ENCODE data around the gene HEPHL1. TPM values are rescaled to one million over a fixed set of nuclear protein-coding genes. Genes with fewer than 3 reads are reported as not detected.
A peak's percentile ranks its signal among the peaks of the same experiment; 100 is the strongest.

Gene HEPHL1
- total RNA-seq, 1 donor from 2014 or later: not detected

DNA sequence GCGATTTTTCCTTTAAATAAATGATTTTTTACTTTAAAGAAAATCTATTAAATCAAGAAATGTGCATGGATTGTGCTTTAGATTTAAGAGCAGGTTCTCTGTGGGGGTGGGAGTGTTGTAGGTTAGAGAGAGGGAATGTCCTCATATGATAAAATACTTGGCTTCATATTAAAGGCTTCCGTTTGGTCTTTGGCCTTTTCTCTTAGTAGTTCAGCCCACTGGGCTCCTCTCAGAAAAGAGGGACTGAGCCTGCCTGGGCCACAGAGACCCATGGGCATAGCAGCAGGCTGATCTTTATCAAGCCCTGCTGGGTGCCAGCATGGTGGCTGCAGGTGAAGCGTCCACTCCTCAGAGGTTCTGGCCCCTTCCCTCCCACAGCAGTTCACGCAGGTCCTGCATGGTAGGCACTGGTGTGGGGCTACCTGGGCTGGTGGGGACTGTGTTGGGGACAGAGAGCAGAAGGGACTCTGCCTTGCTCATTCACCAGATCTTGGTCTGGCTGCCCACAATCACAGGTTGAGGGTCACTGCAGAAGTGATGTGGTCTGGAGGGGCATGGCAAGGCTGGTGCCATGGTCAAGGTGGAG is 111.8 kb downstream of the HEPHL1 start:
- Histone ChIP-seq H3K27me3 (no peaks in the 10 kb centered on the region), H3K4me1 (peaks cover 59% of the 10 kb centered on the region), H3K4me3 (no peak overlapping the region), H3K9me3 (no peaks in the 10 kb centered on the region), H3K36me3 (no peaks in the 10 kb centered on the region), H3K27ac (no peak overlapping the region)
- DNase-seq (no peak), ATAC-seq (no peak)
- no peak for TF ChIP-seq CTCF (IDR thresholded peaks at IDR 0.05)
- intact Hi-C loops (cut with DNase I): no loop called here

GRCh38 chr11:94133752-94134151 is 112.6 kb downstream of the HEPHL1 start:
- no peaks in the 10 kb centered on the region for H3K27me3 ChIP-seq
- intact Hi-C loops (cut with DNase I): no loop called here
- no peak overlapping the region for H3K4me3 ChIP-seq
- no peak overlapping the region for H3K27ac ChIP-seq
- no peaks in the 10 kb centered on the region for H3K36me3 ChIP-seq
- no peak for DNase-seq
- TF ChIP-seq CTCF (IDR thresholded peaks at IDR 0.05): no peak
- H3K4me1 ChIP-seq: peaks cover 57% of the 10 kb centered on the region
- no peak for ATAC-seq
- no peaks in the 10 kb centered on the region for H3K9me3 ChIP-seq

- Histone ChIP-seq H3K36me3 (no peaks in the 10 kb centered on the region), H3K27ac (peak overlapping the region; percentile 47), H3K27me3 (no peaks in the 10 kb centered on the region), H3K4me3 (no peak overlapping the region), H3K4me1 (peaks cover 55% of the 10 kb centered on the region), H3K9me3 (no peaks in the 10 kb centered on the region)
- ATAC-seq (peak; percentile 43), DNase-seq (no peak)
- intact Hi-C loops (cut with DNase I): no loop called here
- no peak for TF ChIP-seq CTCF (IDR thresholded peaks at IDR 0.05)
Measured at GRCh38 chr11:94134651-94135512, 113.7 kb downstream of the HEPHL1 start.

GRCh38 chr11:94139416-94139815 is 118.3 kb downstream of the HEPHL1 start:
- ATAC-seq (no peak), DNase-seq (no peak)
- peaks cover 17% of the 10 kb centered on the region for H3K4me1 ChIP-seq
- intact Hi-C loops (cut with DNase I): no loop called here
- no peaks in the 10 kb centered on the region for H3K36me3 ChIP-seq
- H3K27ac ChIP-seq: no peak overlapping the region
- H3K4me3 ChIP-seq: no peak overlapping the region
- no peak for TF ChIP-seq CTCF (IDR thresholded peaks at IDR 0.05)
- no peaks in the 10 kb centered on the region for H3K9me3 ChIP-seq
- H3K27me3 ChIP-seq: no peaks in the 10 kb centered on the region

- Histone ChIP-seq H3K27me3 (no peaks in the 10 kb centered on the region), H3K27ac (no peak overlapping the region), H3K9me3 (no peaks in the 10 kb centered on the region), H3K4me3 (no peak overlapping the region), H3K4me1 (peaks cover 12% of the 10 kb centered on the region), H3K36me3 (no peaks in the 10 kb centered on the region)
- no peak for ATAC-seq
- TF ChIP-seq CTCF (IDR thresholded peaks at IDR 0.05): no peak
- intact Hi-C loops (cut with DNase I): no loop called here
- DNase-seq: no peak
Measured at GRCh38 chr11:94140154-94140655, 119.1 kb downstream of the HEPHL1 start.
